ENCODE results near the gene NOX4.
A peak's percentile ranks its signal among the peaks of the same experiment; 100 is the strongest.
"Not testable (repeated sequence)": the region's sequence is repeated elsewhere in the genome, so short reads cannot be mapped to it uniquely, and the experiment has no call there.

The NOX4 gene

DNA sequence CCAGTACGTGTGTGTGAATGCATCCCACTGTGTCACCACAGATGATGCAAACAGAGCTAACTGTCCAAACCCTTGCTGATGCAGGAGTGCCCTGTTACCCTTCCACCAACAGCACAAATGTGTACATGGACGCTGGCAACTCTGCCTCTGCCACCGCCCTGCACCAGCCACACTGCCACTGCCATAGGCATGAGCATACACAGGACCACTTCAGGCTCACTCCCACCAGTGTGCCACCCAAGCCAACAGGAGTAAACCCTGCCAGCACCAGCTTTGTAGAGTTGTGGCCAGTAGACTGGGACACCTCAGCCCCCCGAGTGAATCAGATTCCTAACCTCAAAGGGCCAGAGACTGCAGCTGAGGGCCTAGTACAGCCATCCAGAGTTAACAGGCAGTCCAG lies 34.0 kb downstream of the NOX4 start:
- no peak for DNase-seq

DNA sequence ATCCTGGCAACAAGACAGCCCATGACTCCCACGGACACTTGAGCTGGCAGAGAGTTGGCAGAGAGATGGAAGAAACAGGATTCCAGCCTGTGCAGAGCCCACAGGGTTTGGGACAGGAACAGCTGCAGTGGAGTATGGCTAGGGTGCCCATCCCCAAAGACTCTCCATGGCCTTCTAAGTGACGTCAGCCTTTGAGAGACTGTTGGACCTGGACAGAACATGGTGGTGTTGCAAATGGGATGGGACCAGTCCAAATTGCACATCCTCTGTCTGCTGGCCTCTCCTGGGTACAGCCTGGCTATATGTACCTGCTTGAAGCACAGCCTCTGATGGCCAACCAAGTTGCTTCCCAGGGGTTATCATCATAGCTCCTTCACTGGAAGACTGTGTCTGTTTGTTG lies 34.5 kb downstream of the NOX4 start:
- DNase-seq: no peak

DNA sequence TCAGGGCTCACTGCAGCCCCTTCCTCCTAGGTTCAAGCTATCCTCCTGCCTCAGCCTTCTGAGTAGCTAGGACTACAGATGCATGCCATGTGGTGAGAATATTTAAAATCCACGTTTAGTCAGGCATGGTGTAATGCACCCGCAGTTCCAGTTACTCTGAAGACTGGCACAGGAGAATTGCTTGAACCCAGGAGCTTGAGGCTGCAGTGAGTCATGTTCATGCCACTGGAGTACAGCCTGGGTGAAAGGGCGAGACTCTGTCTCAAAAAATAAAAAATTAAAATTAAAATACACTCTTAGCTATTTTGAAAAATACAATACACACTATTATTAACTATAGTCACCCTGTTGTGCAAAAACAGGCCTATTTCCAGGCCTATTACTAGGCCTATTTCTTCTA lies 38.4 kb downstream of the NOX4 start:
- no peak for DNase-seq

DNA sequence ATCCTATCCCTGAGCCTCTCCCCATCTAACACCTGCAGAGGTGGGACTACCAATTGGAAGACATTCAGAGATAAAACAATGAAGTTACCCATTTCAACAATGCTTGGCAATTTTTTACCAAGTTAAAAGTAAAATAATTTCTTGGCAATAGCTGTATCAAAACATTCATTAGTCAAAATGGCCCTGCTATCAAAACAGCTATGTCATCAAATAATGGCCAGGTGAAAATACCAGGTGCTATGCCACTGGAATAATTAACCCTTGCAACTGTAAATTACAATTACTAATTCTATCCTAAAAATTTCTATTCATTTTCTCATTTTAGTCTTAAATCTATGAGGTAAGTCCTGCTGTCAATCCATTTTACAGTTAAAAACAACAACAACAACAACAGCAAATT lies 43.3 kb downstream of the NOX4 start:
- DNase-seq: no peak

DNA sequence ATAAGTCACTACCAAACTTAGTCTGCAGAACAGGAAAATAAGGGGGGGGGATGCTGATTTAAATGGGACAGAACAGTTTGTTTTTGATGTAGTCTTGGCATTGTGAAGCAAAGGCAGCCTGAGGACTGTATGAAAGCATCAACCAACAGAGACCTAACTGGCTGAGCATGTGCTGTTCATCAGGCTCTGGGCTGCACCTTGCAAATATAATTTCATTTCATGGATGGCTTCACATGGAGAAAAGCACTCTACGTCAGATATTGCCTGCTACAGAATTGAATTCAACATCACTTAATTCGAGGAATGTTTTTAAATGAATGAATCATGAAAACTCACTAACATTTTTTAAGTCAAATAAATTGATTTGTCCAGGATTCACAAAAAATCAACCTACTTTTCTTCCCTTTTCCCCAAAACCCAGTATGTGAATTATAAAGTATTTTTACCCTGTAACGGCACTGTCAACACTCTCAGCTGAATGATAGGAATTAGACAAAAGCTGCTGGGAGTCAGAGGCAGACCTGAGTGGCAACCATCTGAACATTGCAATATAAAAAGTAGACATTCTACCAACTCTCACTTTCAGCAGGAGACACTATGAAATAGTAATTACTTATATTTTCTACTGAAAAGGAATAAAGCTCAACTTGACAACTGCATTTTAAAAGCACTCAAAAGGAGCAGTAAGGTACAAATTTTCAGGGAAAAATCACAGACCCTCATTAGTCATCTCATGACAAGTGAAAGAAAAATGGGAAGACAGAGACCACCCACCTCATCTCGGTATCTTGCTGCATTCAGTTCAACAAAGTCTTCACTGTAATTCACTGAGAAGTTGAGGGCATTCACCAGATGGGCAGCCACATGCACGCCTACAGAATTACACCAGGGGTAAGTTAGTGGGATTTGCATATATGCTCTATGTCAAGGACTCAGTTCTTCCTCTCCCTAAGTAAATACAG lies 47.5 kb downstream of the NOX4 start:
- no peak for DNase-seq

DNA sequence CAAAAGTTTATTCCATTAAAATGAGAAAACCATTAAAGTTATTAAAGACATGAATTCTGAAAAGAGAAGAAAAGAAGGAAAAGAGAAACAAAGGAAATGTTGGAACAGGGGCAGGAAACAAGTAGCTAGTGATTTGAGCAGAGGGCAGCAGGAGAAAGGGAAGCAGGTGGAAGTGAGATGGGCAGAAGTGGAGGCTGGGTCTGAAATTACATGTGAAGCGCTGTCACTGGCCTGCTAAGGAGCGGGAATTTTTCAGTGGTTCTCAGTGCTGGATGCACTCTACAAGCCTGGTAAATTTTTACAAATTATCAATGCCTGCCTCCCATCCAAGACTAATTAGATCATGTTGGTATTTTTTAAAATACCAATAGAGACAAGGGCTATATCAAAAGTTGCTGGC lies 48.4 kb downstream of the NOX4 start:
- DNase-seq: no peak

DNA sequence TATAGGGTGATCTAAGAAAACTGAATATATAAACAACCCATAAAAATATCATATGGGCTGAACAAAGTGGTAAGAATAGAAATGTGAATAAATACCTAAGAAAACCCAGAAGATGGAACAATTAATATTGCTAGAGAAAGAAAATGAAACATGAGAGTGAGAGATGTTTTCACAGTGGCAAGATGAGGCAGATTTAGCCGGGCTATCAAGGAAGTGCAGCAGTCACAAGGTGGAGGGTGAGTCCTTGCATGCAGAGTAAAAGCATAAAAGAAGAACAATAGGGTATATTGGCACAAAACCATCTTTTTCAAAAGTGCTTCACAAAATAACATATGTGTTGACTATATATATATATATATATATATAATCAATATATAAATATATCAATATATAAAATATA lies 49.6 kb downstream of the NOX4 start:
- no peak for DNase-seq

DNA sequence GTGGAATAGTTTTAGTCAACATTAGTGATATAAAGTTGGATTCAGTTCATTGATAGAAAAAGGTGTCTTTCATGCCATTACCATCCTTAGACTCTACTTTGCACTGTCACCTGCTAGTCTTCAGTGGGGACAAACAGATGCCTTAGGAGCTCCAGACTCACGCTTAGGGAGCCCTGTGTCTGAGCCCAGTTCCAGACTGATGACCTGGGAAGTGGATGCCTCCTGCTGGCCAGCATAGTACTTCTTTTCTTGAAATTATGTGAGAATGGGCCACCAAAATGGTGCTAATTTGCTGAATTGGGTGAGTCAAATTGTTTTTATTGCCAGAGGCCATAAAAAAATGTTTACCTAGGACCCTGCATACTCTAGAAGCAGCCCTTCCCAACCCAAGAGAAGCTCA lies 53.9 kb downstream of the NOX4 start:
- no peak for DNase-seq

DNA sequence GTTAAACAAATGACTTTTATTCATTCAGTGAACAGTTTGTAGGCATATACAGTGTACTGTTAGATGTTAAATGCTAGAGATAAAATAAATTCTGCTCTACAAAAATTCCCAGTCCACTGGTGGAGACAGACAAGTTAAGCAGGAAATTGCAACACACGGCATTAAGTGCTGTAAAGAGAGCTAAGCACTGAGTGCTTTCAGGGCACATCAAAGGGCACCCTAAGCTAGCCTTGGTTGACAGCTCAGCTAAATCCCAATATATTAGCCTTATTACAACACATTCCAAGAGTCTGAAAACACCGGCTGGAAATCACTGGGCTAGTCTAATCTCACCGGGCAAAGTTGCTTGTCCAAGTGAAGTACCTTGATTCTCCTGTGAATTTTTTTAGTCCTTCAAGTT lies 55.1 kb downstream of the NOX4 start:
- DNase-seq: peak; percentile 58

DNA sequence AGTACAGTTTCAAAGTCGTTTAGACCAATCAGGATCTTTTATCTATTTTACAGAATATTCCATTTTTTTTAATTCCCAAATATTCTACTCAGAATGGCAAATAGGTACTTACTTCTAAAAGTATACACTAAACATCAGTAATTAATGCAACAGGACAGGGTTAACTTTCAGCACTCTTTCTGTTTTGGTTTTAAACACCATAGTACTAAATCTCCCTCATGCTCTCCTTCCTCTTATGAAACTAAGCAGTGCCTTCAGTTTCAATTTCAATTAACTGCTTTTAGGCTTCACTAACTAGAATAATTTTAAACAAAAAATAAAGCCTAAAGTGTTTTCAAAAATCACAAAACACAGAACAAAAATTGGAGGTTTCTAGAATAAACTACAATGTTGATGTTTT lies 57.9 kb downstream of the NOX4 start:
- no peak for DNase-seq

DNA sequence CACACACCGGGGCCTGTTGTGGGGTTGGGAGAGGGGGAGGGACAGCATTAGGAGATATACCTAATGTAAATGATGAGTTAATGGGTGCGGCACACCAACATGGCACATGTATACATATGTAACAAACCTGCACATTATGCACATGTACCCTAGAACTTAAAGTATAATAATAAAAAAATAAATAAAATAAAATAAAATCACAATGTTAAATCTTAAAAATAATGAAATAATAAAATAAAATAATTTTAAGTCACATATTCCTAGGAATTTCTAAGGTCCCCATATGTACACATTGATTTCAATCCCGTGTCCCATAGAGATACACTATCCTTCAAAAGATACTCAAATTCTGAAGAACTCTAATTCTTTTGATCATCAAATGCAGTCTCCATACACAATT lies 59.0 kb downstream of the NOX4 start:
- not testable (repeated sequence) for DNase-seq

DNA sequence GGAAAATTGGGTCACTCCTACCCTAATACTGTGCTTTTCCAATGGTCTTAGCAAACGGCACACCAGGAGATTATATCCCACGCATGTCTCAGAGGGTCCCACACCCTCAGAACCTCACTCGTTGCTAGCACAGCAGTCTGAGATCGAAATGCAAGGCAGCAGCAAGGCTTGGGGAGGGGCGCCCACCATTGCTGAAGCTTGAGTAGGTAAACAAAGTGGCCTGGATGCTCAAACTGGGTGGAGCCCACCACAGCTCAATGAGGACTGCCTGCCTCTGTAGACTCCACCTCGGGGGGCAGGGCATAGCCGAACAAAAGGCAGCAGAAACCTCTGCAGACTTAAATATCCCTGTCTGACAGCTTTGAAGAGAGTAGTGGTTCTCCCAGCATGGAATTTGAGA lies 64.7 kb downstream of the NOX4 start:
- not testable (repeated sequence) for DNase-seq

DNA sequence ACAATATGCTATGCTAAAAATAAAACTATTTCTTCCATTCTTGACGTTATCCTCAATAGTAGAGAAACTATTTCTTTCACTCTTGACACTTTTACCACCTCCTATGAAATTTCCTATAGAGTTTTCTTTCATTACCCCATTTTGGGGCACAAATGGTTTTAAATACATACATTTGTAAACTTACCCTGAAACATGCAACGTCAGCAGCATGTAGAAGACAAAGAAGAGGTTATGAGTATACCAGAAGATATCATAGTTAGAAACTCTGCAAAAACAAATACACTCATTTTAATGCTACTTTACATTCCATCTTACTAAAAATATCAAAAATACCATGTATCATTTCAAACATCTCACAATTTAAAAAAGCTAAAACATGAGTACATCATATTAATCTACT lies 69.5 kb downstream of the NOX4 start:
- DNase-seq: no peak

DNA sequence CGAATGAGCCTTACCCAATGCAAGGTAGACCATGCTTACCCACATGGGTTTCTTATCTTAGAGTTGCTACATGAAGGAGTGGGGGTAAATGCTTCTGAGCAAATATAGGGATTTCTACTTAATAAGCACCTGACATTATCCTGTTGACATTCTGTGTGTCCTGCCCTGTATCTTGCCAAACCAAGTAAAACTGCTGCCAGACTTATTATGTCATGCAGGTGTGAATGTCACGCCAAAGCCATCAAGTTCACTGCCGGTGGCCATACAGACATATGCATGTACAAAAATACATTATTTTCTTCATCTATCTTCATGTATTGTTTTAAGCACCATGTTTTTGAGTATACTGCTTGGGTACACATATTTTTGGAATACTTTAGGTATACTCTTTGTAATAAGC lies 70.2 kb downstream of the NOX4 start:
- DNase-seq: no peak

DNA sequence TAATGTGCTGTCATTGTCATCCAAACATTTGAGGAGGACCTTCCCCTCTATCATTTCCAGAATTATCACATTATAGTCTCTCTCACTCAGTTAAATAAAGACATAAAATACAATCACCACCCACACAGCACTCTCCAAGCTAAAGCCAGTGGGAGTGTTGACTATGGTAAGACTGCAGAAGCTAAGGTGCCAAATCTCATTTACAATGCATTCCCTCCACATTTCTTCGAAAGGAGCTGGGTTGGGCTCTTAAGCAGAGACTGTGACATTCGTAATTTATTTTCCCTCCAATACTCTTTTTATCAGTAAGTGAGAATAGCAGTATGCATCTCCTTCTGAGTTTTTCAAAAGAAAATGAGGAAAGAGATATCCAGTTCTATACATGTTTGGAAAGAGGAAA lies 74.2 kb downstream of the NOX4 start:
- no peak for DNase-seq

DNA sequence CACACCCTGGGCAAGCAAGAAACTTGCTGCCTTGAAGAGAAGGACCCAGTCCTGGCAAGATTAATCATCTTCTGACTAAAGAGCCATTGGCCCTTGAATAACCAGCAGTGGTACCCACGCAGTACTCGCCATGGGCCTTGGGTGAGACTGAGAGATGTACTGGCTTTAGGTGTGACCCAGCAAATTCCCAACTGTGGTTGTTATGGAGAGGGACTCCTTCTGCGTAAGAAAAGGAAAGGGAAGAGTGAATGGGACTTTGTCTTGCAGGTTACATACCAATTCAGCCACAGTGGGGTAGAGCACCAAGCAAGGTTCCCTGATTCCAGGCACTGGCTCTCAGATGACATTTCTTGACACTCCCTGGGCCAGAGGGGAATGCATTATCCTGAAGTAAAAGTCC lies 80.1 kb downstream of the NOX4 start:
- DNase-seq: not testable (repeated sequence)

DNA sequence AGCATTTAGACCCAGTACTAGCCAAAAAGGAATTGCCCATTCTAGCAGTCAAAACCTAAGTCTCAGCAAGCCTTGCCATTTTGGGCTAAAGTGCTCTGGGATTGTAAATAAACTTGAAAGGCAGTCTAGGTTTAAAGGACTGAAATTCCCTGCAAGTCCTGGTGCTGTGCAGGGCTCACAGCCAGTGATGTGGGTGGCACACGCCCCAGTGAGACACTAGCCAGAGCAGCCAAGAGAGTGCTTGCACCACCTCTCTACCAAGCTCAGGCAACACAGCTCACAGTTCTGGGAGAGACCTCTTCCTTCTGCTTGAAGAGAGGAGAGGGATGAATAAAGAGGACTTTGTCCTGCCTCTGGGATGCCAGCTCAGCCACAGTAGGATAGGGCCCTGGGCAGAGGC lies 80.5 kb downstream of the NOX4 start:
- not testable (repeated sequence) for DNase-seq

DNA sequence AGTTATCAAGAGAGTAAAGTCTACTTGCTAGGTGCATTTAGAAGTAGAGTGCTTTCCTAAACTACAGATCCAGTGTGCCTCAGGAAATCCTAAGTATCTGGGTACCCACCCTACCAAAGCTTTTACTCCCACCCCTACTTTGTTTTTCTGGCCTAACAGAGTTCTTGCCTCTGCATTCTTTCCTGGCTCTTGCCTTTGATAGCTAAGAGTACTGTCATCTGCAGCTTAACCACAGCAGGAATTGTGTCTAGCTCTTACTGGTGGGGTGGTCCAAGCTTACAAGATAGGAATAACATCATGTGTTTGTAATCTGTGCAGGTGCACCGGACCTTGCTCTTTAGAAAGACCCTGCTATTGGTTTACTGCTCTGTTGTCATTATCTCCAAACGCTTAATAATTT lies 82.7 kb downstream of the NOX4 start:
- DNase-seq: peak; percentile 4

DNA sequence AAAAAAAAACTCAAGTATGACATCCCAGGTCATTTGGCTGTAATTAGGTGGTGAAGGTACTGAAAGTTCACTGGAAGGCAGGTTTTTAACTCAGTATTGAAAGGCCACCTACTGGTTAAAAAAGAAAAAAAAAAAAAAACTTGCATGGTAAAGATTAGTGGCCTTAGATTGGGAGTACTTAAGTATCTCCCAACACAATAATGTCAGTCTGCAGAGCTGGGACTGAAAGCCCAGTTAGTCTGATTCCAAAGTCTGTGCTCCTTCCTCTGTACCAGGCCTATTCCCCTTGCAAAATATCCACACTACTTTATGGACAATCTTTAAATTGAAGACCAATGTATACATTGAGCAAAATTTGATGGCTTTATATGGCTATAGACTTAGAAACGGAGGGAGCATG lies 85.5 kb downstream of the NOX4 start:
- DNase-seq: peak; percentile 21

DNA sequence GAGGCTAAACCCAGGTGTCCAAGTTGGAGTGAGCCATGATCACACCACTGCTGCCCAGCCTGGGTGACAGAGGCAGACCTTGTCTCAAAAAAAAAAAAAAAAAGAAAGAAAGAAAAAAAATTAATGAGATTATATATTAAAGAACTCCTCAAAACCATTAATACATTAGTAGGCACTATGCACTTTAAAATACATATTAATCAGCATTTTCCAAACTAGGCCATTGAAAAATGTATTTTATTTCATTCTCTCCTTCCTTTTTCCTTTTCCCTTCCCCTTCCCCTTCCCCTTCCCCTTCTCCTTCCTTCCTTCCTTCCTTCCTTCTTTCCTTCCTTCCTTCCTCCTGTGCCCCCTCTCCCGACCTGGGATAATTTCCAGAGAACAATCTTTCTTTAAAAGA lies 99.5 kb downstream of the NOX4 start:
- not testable (repeated sequence) for DNase-seq

DNA sequence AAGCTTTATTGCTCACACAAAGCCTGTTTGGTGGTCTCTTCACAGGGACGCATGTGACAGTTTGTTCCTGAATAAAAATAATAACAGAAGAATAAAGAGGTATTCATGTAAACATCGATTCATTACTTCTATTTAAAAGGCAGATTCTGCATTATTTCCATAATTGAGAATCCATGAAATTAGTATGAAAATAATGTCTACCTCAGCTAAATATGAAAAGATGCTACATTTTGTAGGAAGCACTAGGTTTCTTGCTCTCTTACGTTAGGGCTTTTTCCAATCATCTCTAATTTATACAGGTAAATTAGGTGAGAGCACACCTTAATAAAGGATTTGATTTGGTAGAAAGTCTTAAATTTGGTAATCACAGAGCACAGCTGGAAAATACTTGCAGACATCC lies 103.7 kb downstream of the NOX4 start:
- not testable (repeated sequence) for DNase-seq

DNA sequence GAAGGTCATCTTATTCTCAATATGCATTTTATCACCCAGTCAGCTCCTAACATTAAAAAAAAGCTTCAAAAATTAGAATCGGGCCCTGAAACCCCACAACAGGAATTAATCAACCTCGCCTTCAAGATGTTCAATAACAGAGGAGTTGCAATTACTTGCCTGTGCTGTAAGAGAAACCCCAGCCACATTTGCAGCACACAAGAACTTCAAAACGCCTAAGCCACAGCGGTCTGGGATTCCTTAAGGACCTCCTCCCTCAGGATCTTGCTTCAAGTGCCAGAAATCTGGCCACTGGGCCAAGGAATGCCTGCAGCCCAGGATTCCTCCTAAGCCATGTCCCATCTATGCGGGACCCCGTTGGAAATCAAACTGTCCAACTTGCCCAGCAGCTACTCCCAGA lies 108.2 kb downstream of the NOX4 start:
- peak; percentile 34 for DNase-seq

DNA sequence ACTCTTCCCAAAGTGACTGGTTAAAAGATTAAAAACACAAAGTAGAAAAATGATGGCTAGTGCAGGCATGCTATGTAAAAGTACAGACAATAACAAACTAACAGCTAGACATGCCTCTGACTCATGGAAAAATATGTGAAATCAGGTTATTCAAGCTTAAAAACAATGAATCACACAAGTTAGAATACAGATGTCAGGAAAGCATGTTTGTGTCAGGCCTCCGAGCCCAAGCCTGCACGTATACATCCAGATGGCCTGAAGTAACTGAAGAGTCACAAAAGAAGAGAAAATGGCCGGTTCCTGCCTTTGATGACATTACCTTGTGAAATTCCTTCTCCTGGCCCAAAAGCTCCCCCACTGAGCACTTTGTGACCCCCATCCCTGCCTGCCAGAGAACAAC lies 110.1 kb downstream of the NOX4 start:
- DNase-seq: peak; percentile 98

DNA sequence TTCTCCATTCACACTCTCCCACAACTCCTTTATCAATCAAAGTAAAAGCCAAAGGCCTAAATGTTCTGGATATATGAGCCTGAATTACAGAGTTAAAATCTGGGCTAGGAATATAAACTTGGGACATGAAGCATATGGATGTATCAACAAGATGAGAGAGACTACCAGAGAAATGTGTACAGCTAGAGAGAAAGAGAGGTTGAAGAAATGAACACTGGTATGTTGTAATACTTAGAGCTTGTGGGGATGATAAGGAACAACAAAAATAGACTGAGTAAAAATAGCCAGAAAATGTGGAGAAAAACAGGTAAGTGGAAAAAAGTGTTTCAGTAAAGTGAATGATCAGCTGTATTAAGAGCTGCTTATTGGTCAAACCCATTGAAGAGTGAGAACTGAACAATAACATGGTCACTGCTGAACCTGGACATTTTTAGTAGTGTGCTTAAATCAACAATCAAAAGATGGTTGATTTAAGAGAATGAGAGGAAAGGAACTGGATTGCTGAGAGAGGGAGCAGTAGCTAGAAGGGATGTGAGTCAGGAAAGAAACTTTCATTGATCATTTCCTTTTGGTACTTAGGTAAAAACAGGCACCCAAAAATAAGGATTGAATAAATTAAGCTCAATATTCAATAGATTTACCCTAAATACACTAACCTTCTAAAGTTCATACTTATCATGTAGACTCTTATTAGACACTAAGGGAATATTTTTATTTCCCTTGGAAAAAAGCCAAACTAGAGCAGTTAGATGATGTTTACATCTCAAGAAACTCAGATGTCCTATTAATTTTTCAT lies 111.0 kb downstream of the NOX4 start:
- peak; percentile 32 for DNase-seq
